ENCODE results near the gene MAGEF1.

The MAGEF1 gene

GRCh38 chr3:184719709-184720108 lies 7.8 kb upstream of the MAGEF1 start:
- no peak for DNase-seq

- no peak for DNase-seq
These were observed 6.6 kb upstream of the MAGEF1 start for GRCh38 chr3:184718431-184718830.

- DNase-seq, result no peak
These were observed 5.6 kb upstream of the MAGEF1 start for GRCh38 chr3:184717399-184717983.

GRCh38 chr3:184716622-184717398 lies 4.9 kb upstream of the MAGEF1 start:
- peak; percentile 55 for DNase-seq

GRCh38 chr3:184715943-184716621 lies 4.2 kb upstream of the MAGEF1 start:
- no peak for DNase-seq

- DNase-seq, result no peak
These were observed 1.7 kb upstream of the MAGEF1 start for GRCh38 chr3:184713521-184713920.

- no peak for DNase-seq
These were observed 1.1 kb upstream of the MAGEF1 start for GRCh38 chr3:184713040-184713355.

GRCh38 chr3:184712248-184713039 lies 580 bp upstream of the MAGEF1 start:
- DNase-seq, result no peak

- DNase-seq, result no peak
These were observed 883 bp downstream of the MAGEF1 start for GRCh38 chr3:184710870-184711492.

- no peak for DNase-seq
These were observed 8.2 kb downstream of the MAGEF1 start for GRCh38 chr3:184703657-184704056.

- no peak for DNase-seq
These were observed 11.1 kb downstream of the MAGEF1 start for GRCh38 chr3:184700759-184701158.

GRCh38 chr3:184697845-184698244 lies 14.0 kb downstream of the MAGEF1 start:
- no peak for DNase-seq

- DNase-seq, result no peak
These were observed 15.2 kb downstream of the MAGEF1 start for GRCh38 chr3:184696697-184697096.

GRCh38 chr3:184694716-184695115 lies 17.1 kb downstream of the MAGEF1 start:
- no peak for DNase-seq

- no peak for DNase-seq
These were observed 17.7 kb downstream of the MAGEF1 start for GRCh38 chr3:184694133-184694665.

- DNase-seq, result peak; percentile 79
These were observed 18.6 kb downstream of the MAGEF1 start for GRCh38 chr3:184693011-184693975.

- DNase-seq, result no peak
These were observed 20.2 kb downstream of the MAGEF1 start for GRCh38 chr3:184691397-184692231.

- DNase-seq, result no peak
These were observed 21.5 kb downstream of the MAGEF1 start for GRCh38 chr3:184690192-184690883.

- no peak for DNase-seq
These were observed 23.0 kb downstream of the MAGEF1 start for GRCh38 chr3:184688882-184689271.

All from NCI-H2171 treated with DMSO at 0.1 percent for 48 hours (cell line).